Measurements from ENCODE around the gene SVIL. TPM values are rescaled to one million over a fixed set of nuclear protein-coding genes. Genes with fewer than 3 reads are reported as not detected.
A peak's percentile ranks its signal among the peaks of the same experiment; 100 is the strongest.

Gene SVIL
- total and polyA plus RNA-seq, 11 donors: 95.2 to 589 (median 355) TPM

- H3K4me1 ChIP-seq: peaks cover 0 to 55% (median 21%) of the 10 kb centered on the region in 12 donors
Measured at GRCh38 chr10:29535012-29535777, 99.6 kb downstream of the SVIL start.

GRCh38 chr10:29534590-29534989 lies 100.2 kb downstream of the SVIL start:
- H3K36me3 ChIP-seq: peaks cover 0 to 68% (median 34%) of the 10 kb centered on the region in 9 donors
- DNase-seq: no peak
- H3K4me1 ChIP-seq: peaks cover 0 to 51% (median 20%) of the 10 kb centered on the region in 12 donors
- H3K9me3 ChIP-seq: no peaks in the 10 kb centered on the region
- no peak for TF ChIP-seq POLR2A (IDR thresholded peaks at IDR 0.05)
- TF ChIP-seq, protein P1, sequence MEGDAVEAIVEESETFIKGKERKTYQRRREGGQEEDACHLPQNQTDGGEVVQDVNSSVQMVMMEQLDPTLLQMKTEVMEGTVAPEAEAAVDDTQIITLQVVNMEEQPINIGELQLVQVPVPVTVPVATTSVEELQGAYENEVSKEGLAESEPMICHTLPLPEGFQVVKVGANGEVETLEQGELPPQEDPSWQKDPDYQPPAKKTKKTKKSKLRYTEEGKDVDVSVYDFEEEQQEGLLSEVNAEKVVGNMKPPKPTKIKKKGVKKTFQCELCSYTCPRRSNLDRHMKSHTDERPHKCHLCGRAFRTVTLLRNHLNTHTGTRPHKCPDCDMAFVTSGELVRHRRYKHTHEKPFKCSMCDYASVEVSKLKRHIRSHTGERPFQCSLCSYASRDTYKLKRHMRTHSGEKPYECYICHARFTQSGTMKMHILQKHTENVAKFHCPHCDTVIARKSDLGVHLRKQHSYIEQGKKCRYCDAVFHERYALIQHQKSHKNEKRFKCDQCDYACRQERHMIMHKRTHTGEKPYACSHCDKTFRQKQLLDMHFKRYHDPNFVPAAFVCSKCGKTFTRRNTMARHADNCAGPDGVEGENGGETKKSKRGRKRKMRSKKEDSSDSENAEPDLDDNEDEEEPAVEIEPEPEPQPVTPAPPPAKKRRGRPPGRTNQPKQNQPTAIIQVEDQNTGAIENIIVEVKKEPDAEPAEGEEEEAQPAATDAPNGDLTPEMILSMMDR (IDR thresholded peaks at IDR 0.05): no peak
- H3K4me3 ChIP-seq: no peak overlapping the region
- ATAC-seq: peak; percentile 10 to 45 (median 23)
- 48 to 59% (median 55%) methylated on average over 2 of the region's 2 CpGs for WGBS, 4 donors
- intact Hi-C loops (cut with DNase I): loop anchor here in 2 of 10 donors (5.0 to 10.0 kb wide), 2 partner anchors 58 to 200 kb away; no protein-coding TSS in a partner anchor
- peak overlapping the region; percentile 31 to 87 (median 74) for H3K27ac ChIP-seq
- H3K27me3 ChIP-seq: no peaks in the 10 kb centered on the region

More at GRCh38 chr10:29535012-29535777, 99.6 kb downstream of the SVIL start:
- 34 to 49% (median 39%) methylated on average over 11 of the region's 11 CpGs for WGBS, 4 donors
- no peaks in the 10 kb centered on the region for H3K9me3 ChIP-seq
- intact Hi-C loops (cut with DNase I): loop anchor here in 2 of 10 donors (10.0 kb wide), 1 partner anchor 200 kb away; no protein-coding TSS in a partner anchor
- TF ChIP-seq, protein P1 (IDR thresholded peaks at IDR 0.05): peak; percentile 36 to 72 (median 62)
- TF ChIP-seq POLR2A (IDR thresholded peaks at IDR 0.05): no peak
- H3K36me3 ChIP-seq: peaks cover 0 to 66% (median 28%) of the 10 kb centered on the region in 9 donors
- peak overlapping the region; percentile 61 to 87 (median 76) for H3K27ac ChIP-seq
- H3K27me3 ChIP-seq: no peaks in the 10 kb centered on the region
- peak; percentile 68 to 82 (median 72) for ATAC-seq
- DNase-seq: peak in 4 of 5 donors; percentile 53 to 74 (median 59)
- H3K4me3 ChIP-seq: peak overlapping the region in 5 of 12 donors; percentile 6 to 30 (median 15)

DNA sequence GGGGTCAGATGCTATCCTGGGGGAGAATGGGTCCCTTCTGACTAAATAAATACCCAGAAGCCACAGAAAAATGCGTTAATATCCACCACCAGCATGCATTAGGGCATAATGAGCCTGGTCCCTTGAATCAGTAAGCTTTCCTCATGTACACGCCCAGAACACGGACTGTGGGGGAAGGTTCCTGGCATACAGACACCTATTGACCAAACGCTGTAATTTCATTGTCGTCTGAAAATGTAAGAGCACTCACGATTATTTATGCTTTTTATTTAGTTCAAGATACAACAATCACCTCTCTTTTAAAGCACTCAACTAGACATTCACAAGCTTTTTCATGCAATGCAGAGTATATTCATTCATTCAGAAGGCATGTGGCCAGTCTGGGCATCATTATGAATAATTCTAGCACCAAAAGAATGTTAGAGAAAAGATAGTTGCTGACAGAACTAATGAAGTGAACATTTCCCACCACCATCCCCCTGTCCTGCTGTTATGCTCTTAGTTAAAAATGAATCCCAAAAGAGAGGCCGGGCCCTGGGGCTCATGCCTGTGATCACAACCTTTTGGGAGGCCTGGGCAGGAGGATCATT lies 101.0 kb downstream of the SVIL start:
- Histone ChIP-seq H3K36me3 (peaks cover 0 to 68% (median 38%) of the 10 kb centered on the region in 9 donors), H3K9me3 (no peaks in the 10 kb centered on the region), H3K4me3 (no peak overlapping the region), H3K27me3 (no peaks in the 10 kb centered on the region), H3K4me1 (peaks cover 0 to 47% (median 19%) of the 10 kb centered on the region in 12 donors), H3K27ac (peak overlapping the region in 6 of 12 donors; percentile 68 to 87 (median 78))
- intact Hi-C loops (cut with DNase I): loop anchor here in 2 of 10 donors (5.0 to 10.0 kb wide), 2 partner anchors 59 to 201 kb away; no protein-coding TSS in a partner anchor
- no peak for ATAC-seq
- TF ChIP-seq, protein P1 (IDR thresholded peaks at IDR 0.05): no peak
- no peak for TF ChIP-seq POLR2A (IDR thresholded peaks at IDR 0.05)
- WGBS, 4 donors: 65 to 74% (median 67%) methylated on average over 7 of the region's 7 CpGs
- no peak for DNase-seq

DNA sequence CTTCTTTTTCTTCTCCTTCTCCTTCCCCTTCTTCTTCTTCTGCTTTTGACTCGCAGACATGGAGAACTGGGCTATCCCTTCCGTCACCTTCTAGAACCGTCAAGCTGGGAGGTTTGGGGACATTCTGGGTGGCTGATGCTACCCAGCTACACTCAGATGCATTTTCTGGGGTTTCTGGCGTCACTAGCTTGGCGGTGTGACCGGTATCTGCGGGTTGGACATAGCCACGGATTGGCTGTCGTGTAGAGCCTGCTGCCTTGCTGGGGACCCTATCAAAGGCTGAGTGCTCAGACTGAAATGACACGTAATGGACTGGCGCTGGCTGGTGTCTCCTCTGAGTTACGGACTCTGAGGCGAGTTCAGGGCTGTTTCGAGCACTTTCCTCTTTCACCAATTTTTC lies 101.7 kb downstream of the SVIL start:
- Histone ChIP-seq H3K27ac (peak overlapping the region in 3 of 12 donors; percentile 1 to 87 (median 79)), H3K36me3 (peaks cover 0 to 68% (median 34%) of the 10 kb centered on the region in 9 donors), H3K9me3 (no peaks in the 10 kb centered on the region), H3K4me1 (peaks cover 0 to 43% (median 18%) of the 10 kb centered on the region in 12 donors), H3K4me3 (no peak overlapping the region), H3K27me3 (no peaks in the 10 kb centered on the region)
- DNase-seq: no peak
- TF ChIP-seq POLR2A (IDR thresholded peaks at IDR 0.05): no peak
- TF ChIP-seq, protein P1 (IDR thresholded peaks at IDR 0.05): no peak
- 89 to 93% (median 91%) methylated on average over 14 of the region's 14 CpGs for WGBS, 4 donors
- intact Hi-C loops (cut with DNase I): loop anchor here in 2 of 10 donors (5.0 to 10.0 kb wide), 2 partner anchors 59 to 202 kb away; no protein-coding TSS in a partner anchor
- ATAC-seq: no peak

Measured in heart left ventricle (tissue), 16 donors.